ENCODE results near the gene KRTAP4-12. TPM values are rescaled to one million over a fixed set of nuclear protein-coding genes. Genes with fewer than 3 reads are reported as not detected.

KRTAP4-12 gene
- polyA plus RNA-seq, 3 donors = not detected

- Histone ChIP-seq H3K4me3 (replicated peaks in 1 of 3; ENCODE audit: low read depth in 2 of 3, low read length in 3 of 3) (no peak overlapping the region), H3K27ac (ENCODE audit: low read depth in 1 of 2, low read length in 2 of 2) (no peak overlapping the region), H3K27me3 (ENCODE audit: control insufficient read depth in 2 of 2, insufficient read depth in 2 of 2, low read length in 2 of 2) (no peaks in the 10 kb centered on the region), H2AFZ (ENCODE audit: insufficient read depth, low read depth, low read length, poor library complexity, severe bottlenecking) (no peak overlapping the region), H3K4me1 (ENCODE audit: control insufficient read depth in 1 of 2, insufficient read depth in 2 of 2, low read length in 2 of 2) (no peaks in the 10 kb centered on the region), H3K36me3 (replicated peaks in 1 of 2; ENCODE audit: control insufficient read depth in 1 of 2, insufficient read depth in 2 of 2, low read length in 2 of 2) (no peaks in the 10 kb centered on the region), H3K9me3 (replicated peaks in 1 of 2; ENCODE audit: control insufficient read depth in 1 of 2, insufficient read depth in 1 of 2, low read length in 2 of 2) (peaks cover 0 to 8% of the 10 kb centered on the region in 2 donors), H3K79me2 (ENCODE audit: insufficient read depth, low read length) (no peaks in the 10 kb centered on the region), H3K4me2 (replicated peaks; ENCODE audit: extremely low read depth, low read length, poor library complexity, severe bottlenecking) (no peak overlapping the region), H4K20me1 (ENCODE audit: insufficient read depth, low read length) (no peaks in the 10 kb centered on the region), H3K9ac (ENCODE audit: insufficient read depth, low read length, poor library complexity, severe bottlenecking) (no peak overlapping the region)
- Mint-ChIP-seq H3K4me3 (no peak overlapping the region), H3K27me3 (ENCODE audit: low read depth in 3 of 3) (peaks cover 0 to 5% (median 0%) of the 10 kb centered on the region in 3 donors), H3K36me3 (no peaks in the 10 kb centered on the region), H3K4me1 (peaks cover 5% of the 10 kb centered on the region), H3K27ac (no peak overlapping the region), H3K9me3 (peaks cover 0 to 5% (median 3%) of the 10 kb centered on the region in 7 donors)
- WGBS (ENCODE audit: insufficient coverage) = no CpG with 5 or more reads among the region's 6 CpGs
- intact Hi-C loops (cut with micrococcal nuclease) = no loop called here
- DNase-seq = no peak
- TF ChIP-seq CTCF (IDR thresholded peaks at IDR 0.05) = no peak
Measured at GRCh38 chr17:41098481-41098880, 25.5 kb downstream of the KRTAP4-12 start.

GRCh38 chr17:41098042-41098441, 25.9 kb downstream of the KRTAP4-12 start, which contains the start of gene KRTAP4-8:
KRTAP4-8 (minus strand) TSS chr17:41098142; CDS start chr17:41098084, 58 bp downstream.
- no peak within 1 kb of the TSS for H2AFZ ChIP-seq (ENCODE audit: insufficient read depth, low read depth, low read length, poor library complexity, severe bottlenecking)
- no peaks in the 10 kb centered on the region for H3K4me1 ChIP-seq (ENCODE audit: control insufficient read depth in 1 of 2, insufficient read depth in 2 of 2, low read length in 2 of 2)
- Mint-ChIP-seq H3K27me3 (ENCODE audit: low read depth in 3 of 3) (peaks cover 0 to 5% (median 0%) of the 10 kb centered on the region in 3 donors), H3K4me1 (peaks cover 5% of the 10 kb centered on the region), H3K27ac (no peak within 1 kb of the TSS), H3K36me3 (no peaks in the 10 kb centered on the region), H3K4me3 (no peak within 1 kb of the TSS), H3K9me3 (peaks cover 0 to 6% (median 4%) of the 10 kb centered on the region in 7 donors)
- no peak within 1 kb of the TSS for H3K4me3 ChIP-seq (replicated peaks in 1 of 3; ENCODE audit: low read depth in 2 of 3, low read length in 3 of 3)
- no peaks in the 10 kb centered on the region for H3K36me3 ChIP-seq (replicated peaks in 1 of 2; ENCODE audit: control insufficient read depth in 1 of 2, insufficient read depth in 2 of 2, low read length in 2 of 2)
- peaks cover 0 to 8% of the 10 kb centered on the region in 2 donors for H3K9me3 ChIP-seq (replicated peaks in 1 of 2; ENCODE audit: control insufficient read depth in 1 of 2, insufficient read depth in 1 of 2, low read length in 2 of 2)
- H3K79me2 ChIP-seq (ENCODE audit: insufficient read depth, low read length) = no peaks in the 10 kb centered on the region
- intact Hi-C loops (cut with micrococcal nuclease) = no loop called here
- DNase-seq = no peak
- no peaks in the 10 kb centered on the region for H4K20me1 ChIP-seq (ENCODE audit: insufficient read depth, low read length)
- no peak within 1 kb of the TSS for H3K4me2 ChIP-seq (replicated peaks; ENCODE audit: extremely low read depth, low read length, poor library complexity, severe bottlenecking)
- WGBS (ENCODE audit: insufficient coverage) = 100% methylated on average over 1 of the region's 4 CpGs
- H3K9ac ChIP-seq (ENCODE audit: insufficient read depth, low read length, poor library complexity, severe bottlenecking) = no peak within 1 kb of the TSS
- no peaks in the 10 kb centered on the region for H3K27me3 ChIP-seq (ENCODE audit: control insufficient read depth in 2 of 2, insufficient read depth in 2 of 2, low read length in 2 of 2)
- no peak for TF ChIP-seq CTCF (IDR thresholded peaks at IDR 0.05)
- H3K27ac ChIP-seq (ENCODE audit: low read depth in 1 of 2, low read length in 2 of 2) = no peak within 1 kb of the TSS

All from CD14-positive monocyte (primary cell).